ENCODE measurements around the gene ALG9. TPM values are rescaled to one million over a fixed set of nuclear protein-coding genes. Genes with fewer than 3 reads are reported as not detected.

The ALG9 gene
- total RNA-seq (ENCODE audit: unreplicated experiment) = 69.4 TPM
- long read RNA-seq, transcript ALG9-205 (3 exons, 621 nt) = major isoform, 6 of 26 reads
- long read RNA-seq, transcript ALG9-214 (15 exons, 2,028 nt) = major isoform, 6 of 26 reads
- long read RNA-seq, partial matches to known transcripts = 2 of 26 reads
- long read RNA-seq, other reads (novel, unspliced or antisense) = 8 of 26 reads

- H3K4me3 Mint-ChIP-seq (ENCODE audit: unreplicated experiment) = peak within 1 kb of the TSS; percentile 95
- no peaks in the 10 kb centered on the region for H3K36me3 Mint-ChIP-seq (ENCODE audit: unreplicated experiment)
- H3K27me3 Mint-ChIP-seq (ENCODE audit: unreplicated experiment) = peaks cover 8% of the 10 kb centered on the region
- peak; percentile 21 for TF ChIP-seq CTCF (IDR thresholded peaks at IDR 0.05; ENCODE audit: partially characterized antibody, unreplicated experiment)
- H3K9me3 Mint-ChIP-seq (ENCODE audit: unreplicated experiment) = no peaks in the 10 kb centered on the region
- peak within 1 kb of the TSS; percentile 85 for H3K27ac Mint-ChIP-seq (ENCODE audit: unreplicated experiment)
- peak; percentile 91 for DNase-seq
- H3K4me1 Mint-ChIP-seq (ENCODE audit: low read depth, unreplicated experiment) = peaks cover 3% of the 10 kb centered on the region
Observed at GRCh38 chr11:111870886-111871692, at the start of gene ALG9. TSS of gene ALG9 (minus strand) at chr11:111871581. CDS start at chr11:111871482, 99 bp downstream.

GRCh38 chr11:111920908-111921307 lies 49.5 kb upstream of the ALG9 start:
- Mint-ChIP-seq H3K9me3 (ENCODE audit: unreplicated experiment) (no peaks in the 10 kb centered on the region), H3K4me3 (ENCODE audit: unreplicated experiment) (no peak overlapping the region), H3K36me3 (ENCODE audit: unreplicated experiment) (no peaks in the 10 kb centered on the region), H3K4me1 (ENCODE audit: low read depth, unreplicated experiment) (peaks cover 8% of the 10 kb centered on the region), H3K27ac (ENCODE audit: unreplicated experiment) (no peak overlapping the region), H3K27me3 (ENCODE audit: unreplicated experiment) (no peaks in the 10 kb centered on the region)
- no peak for DNase-seq
- TF ChIP-seq CTCF (IDR thresholded peaks at IDR 0.05; ENCODE audit: partially characterized antibody, unreplicated experiment) = no peak

GRCh38 chr11:111918390-111919256 lies 47.2 kb upstream of the ALG9 start, which contains the start of gene C11orf52:
TSS of gene C11orf52 (plus strand) at chr11:111918913. CDS start at chr11:111918973, 60 bp downstream.
- Mint-ChIP-seq H3K4me1 (ENCODE audit: low read depth, unreplicated experiment) (peaks cover 3% of the 10 kb centered on the region), H3K27ac (ENCODE audit: unreplicated experiment) (no peak within 1 kb of the TSS), H3K9me3 (ENCODE audit: unreplicated experiment) (no peaks in the 10 kb centered on the region), H3K4me3 (ENCODE audit: unreplicated experiment) (no peak within 1 kb of the TSS), H3K36me3 (ENCODE audit: unreplicated experiment) (no peaks in the 10 kb centered on the region), H3K27me3 (ENCODE audit: unreplicated experiment) (no peaks in the 10 kb centered on the region)
- TF ChIP-seq CTCF (IDR thresholded peaks at IDR 0.05; ENCODE audit: partially characterized antibody, unreplicated experiment) = no peak
- no peak for DNase-seq

- TF ChIP-seq CTCF (IDR thresholded peaks at IDR 0.05; ENCODE audit: partially characterized antibody, unreplicated experiment) = no peak
- Mint-ChIP-seq H3K27ac (ENCODE audit: unreplicated experiment) (no peak overlapping the region), H3K36me3 (ENCODE audit: unreplicated experiment) (no peaks in the 10 kb centered on the region), H3K9me3 (ENCODE audit: unreplicated experiment) (no peaks in the 10 kb centered on the region), H3K4me3 (ENCODE audit: unreplicated experiment) (no peak overlapping the region), H3K4me1 (ENCODE audit: low read depth, unreplicated experiment) (no peaks in the 10 kb centered on the region), H3K27me3 (ENCODE audit: unreplicated experiment) (no peaks in the 10 kb centered on the region)
- no peak for DNase-seq
Observed at GRCh38 chr11:111917788-111918187, 46.4 kb upstream of the ALG9 start.

Measured in glutamatergic neuron (in vitro differentiated cells).